GM18519 (cell line): ENCODE results near the gene DYRK1A.
"Not testable (repeated sequence)": the region's sequence is repeated elsewhere in the genome, so short reads cannot be mapped to it uniquely, and the experiment has no call there.

Source experiments
- ATAC-seq: cut with Tn5 transposase; IDR thresholded peaks from one replicate; pipeline ENCODE4 v1.9.1; 2021; ENCODE audit warnings: mild to moderate bottlenecking, moderate library complexity; ENCODE audit not compliant: unreplicated experiment, low FRiP score

Gene DYRK1A

DNA sequence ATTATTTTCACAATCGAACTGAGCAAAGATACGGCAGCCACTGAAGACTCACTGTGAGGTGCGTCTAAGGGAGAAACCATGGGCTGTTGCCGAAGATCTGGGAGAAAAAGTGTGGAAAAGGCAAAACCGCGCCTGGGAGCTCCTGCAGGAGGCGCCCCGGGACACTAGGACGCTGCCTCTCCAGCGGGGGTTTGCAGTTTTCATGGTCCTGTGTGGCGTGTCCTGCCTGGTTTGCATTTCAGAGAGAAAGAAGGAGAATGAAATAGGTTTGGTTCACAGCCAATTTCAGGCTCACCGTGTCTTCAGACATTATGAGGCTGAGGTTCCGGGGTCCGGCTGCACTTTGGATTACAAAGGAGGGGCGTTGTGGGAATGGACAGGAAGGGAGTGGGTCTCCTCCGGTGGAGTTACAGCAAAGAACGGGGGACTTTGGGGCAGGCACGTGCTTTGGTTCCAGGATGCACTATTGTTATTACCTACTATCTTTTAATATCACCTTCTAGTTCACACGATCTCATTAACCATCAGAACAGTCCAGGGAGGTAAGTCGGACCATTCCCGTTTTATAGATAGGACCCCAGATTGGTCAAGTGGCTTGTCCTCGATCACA is 179.8 kb downstream of the DYRK1A start:
- no peak for ATAC-seq

- ATAC-seq, result no peak
These were observed 180.5 kb downstream of the DYRK1A start for GRCh38 chr21:37546949-37547614.

DNA sequence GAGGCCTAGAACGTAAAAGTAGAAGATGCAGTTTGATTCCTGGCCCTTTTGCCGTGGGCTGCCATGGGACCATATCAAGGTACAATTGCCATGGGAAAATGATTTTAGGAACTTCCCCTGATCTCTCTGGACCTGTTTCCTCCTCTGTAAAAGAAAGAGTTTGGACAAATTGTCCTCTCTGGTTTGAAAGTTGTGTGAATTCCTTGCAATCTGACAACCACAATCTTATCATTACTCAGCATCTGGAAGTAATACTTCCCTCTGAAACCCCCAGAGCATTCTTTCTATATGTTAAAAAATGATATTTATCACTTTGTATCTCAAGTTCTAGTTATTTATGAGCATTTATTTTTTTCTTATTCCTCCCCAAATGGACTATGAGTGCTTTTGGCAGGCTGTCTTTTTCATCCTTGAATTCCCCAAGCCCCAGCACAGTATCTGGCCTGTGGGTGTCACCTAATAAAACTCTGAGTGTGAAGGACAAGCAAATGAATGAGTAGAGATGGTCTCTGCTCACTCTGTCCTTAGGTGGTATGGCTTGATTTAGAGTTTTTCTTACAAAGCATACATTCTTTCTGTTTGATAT is 181.1 kb downstream of the DYRK1A start:
- ATAC-seq, result no peak

DNA sequence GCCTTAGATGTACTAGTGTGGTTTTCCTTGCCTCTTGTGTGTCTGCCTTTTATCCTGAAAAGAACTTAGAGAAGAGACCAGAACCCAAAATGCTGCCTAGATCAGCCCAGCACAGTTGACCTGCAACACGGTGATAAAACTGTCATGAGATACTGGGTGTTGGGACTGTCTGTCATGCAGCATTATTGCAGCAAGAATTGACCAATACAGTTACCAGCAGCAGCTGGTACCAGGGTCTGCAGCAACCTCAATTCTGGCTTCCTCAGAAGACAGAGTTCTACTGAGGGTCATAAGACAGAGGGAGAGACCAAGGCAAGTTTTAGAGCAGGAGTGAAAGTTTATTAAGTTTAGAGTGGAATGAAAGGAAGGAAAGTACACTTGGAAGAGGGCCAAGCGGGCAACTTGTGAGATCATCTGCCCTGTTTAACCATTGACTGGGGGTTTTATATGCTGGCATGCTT is 182.0 kb downstream of the DYRK1A start:
- no peak for ATAC-seq

GRCh38 chr21:37549730-37550129 is 183.2 kb downstream of the DYRK1A start:
- not testable (repeated sequence) for ATAC-seq

DNA sequence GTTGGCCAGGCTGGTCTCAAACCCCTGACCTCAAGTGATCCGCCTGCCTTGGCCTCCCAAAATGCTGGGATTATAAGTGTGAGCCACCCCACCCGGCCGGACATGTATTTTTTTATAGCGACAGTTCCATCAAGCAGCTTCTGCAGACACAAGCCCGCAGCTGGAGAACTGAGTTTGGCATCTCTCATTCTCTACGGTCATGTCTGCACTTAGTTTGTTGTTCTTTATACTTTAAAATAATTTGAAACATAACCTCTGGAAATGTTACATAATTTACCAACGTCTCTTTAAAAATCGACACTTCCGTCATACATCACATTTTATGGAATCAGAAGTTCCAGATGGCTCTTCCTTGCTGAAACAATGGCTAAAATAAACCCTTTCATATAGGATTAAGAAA is 183.6 kb downstream of the DYRK1A start:
- ATAC-seq, result no peak

DNA sequence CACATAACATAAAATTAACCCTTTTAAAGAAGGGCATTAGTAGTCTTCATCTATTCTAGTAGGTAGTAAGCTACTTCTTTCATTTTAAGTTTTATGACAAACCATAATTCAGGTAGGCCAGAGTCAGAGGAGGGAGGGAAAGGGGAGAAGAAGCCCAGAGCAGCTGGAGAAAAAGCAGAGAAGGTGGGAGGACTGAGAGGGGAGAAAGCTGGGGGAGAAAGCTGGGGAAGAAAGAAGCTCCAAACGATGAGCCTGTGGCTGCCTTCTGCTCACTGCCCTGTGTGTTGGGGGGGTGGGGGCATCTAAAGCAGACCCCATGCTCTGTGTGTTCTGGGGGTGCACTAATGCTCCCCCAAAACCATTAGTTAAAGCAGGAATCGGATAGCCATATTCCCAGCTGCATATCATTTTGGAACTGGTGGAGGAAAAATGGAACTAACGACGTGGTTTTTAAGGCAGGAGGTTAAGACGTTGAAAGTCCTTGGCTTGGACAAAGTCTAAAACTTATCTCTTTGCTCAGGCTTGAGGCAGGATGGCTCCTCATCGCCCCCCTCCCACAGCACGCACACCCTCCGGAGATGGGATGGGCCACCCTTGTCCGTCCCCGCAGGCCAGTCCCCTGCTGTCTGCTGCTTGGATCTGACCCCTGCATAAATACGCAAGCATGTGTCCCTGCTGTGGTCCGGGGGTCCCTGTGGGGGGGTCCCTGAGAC is 184.2 kb downstream of the DYRK1A start:
- no peak for ATAC-seq

DNA sequence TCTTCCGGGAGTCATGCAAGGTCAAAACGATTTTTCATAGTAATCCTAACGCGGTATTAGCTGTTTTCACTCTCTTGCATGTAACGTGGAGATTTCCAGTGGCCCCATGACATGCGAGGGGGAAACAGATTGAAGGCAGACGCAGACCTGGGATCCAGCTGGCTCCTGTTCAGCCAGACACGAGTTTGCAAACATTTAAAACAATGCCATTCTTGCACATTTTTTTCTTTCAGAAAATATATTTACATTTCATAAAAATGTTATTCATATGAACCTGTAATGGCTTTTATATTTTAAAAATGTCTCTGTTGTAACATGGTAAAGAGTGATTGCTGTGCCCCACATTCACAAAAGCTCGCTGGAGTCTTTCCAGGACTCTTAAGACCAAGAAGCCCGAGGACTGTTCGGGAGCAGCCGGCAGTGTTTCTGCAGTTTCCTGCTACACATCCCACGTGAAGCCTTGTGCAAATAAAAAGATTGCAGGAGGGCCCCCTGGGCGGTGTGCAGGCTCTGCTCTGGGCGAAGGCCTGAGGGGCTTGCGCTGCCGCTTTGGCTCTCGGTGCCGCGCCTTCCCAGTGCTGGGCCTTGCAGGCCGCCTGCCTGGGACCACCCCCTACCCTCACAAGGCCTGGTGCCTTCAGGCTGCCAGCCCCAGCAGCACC is 184.9 kb downstream of the DYRK1A start:
- ATAC-seq, result no peak

DNA sequence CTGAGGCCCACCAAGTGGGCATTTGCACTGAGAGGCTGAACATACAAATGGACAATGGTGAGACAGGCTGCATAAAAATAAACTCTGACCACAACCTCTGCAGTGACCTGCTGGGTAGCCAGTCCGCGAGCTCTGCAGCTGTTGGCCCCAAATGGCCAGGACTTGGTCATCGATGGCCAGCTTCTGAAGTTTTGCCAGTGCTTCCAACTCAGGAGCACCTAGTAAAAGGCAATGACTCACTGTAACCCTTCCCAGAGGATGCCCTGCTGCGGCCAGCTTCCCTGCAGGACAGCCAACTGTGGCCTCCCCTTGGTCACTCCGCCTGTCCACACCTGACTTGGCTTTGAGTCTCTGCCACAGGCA is 185.4 kb downstream of the DYRK1A start:
- ATAC-seq, result no peak

DNA sequence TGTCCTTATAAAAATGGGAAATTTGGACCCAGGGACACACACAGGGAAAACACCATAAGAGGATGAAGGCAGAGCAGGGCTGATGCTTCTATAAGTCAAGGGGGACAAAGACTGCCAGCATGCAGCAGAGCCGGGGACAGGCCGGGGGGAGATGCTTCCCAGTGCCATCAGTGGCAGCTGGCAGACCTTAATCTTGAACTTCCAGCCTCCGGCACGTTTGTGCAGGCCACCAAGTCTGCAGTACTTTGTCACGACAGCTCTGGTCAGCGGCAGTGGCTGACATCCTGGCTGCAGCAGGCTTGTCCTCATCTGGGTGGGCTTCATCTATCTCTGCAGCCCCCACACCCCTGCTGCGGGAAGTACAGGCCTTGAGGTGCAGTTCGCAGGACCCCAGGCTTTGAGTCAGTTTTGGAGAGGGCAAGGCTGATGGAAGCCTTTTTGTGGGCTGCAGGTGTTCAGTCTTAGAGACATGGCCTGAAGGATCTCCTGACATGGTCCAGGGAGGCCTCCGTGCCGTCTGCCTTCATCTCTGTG is 186.0 kb downstream of the DYRK1A start:
- no peak for ATAC-seq

DNA sequence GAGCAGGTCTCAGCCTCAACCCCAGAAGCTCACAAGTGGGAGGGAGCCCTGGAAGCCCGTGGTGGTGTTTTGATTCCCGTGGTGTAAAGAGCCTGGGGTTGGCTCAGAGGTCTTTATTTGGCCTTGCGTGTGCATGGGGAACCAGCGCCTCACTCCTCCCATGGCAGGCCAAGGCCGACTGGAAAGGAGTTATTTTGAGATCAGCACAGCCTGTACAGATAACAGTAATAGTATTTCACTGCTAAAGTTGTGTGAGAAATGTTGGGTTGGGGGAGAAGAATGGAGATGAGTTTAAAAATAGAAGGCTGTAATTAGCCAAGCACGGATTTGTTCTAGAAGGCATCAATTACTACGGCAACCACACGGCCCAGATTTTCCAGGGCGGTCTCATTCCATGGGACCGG is 186.5 kb downstream of the DYRK1A start:
- no peak for ATAC-seq

- no peak for ATAC-seq
These were observed 188.2 kb downstream of the DYRK1A start for GRCh38 chr21:37554661-37555379.

GRCh38 chr21:37555672-37556261 is 189.2 kb downstream of the DYRK1A start:
- ATAC-seq, result no peak

DNA sequence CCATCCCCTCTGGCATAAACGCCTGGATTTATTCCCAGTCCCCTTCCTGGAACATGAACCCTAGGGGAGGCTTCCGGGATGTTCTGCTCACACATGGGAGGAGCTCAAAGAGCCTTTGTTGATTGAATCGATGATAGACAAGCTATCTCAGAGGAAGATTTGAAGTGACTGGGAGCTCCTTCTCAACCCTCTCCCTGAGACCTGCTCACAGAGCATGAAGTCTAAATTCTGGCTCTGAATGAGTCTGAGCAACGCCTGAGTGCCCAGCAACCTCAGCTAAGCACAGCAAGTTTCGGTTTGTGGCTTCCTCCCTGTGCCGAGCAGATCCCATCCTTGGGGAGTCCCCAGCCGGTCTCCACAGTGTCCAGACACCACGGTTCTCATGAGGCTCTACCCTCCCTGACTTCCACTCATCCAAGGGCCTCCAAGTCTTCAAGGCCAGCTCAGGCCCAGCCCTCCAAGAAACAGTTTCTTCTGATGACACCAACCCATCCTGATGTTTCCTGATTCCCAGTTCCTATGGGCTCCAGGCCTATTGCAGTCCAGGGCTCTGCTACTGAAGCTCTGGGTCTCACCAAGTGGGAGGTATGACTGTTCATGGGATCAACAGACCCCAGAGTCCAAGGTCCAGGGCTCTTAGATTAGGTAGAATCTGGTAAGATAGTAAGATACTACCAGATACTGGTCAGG is 190.8 kb downstream of the DYRK1A start:
- ATAC-seq, result peak; percentile 92

- no peak for ATAC-seq
These were observed 192.2 kb downstream of the DYRK1A start for GRCh38 chr21:37558676-37559211.

GRCh38 chr21:37560385-37560784 is 193.8 kb downstream of the DYRK1A start:
- ATAC-seq, result no peak

DNA sequence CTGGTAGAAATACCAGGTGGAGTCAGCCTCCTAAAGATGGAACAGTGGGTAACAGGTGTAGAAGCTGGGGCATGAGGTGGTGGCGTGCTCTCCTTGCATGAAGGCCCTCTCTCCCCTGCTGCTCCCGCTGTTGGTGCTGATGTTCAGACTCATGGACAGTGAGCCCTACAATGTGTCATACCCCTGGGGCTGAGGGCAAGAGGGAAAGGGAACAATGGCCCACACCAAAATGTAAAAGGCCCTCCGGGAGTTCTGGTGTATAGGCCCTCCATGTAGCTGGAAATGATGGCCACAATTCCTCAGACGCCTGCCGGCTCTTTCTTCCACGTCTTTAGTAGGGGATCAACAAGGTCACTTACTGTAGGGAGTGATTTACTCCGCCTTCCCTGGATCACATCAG is 194.9 kb downstream of the DYRK1A start:
- ATAC-seq, result no peak

DNA sequence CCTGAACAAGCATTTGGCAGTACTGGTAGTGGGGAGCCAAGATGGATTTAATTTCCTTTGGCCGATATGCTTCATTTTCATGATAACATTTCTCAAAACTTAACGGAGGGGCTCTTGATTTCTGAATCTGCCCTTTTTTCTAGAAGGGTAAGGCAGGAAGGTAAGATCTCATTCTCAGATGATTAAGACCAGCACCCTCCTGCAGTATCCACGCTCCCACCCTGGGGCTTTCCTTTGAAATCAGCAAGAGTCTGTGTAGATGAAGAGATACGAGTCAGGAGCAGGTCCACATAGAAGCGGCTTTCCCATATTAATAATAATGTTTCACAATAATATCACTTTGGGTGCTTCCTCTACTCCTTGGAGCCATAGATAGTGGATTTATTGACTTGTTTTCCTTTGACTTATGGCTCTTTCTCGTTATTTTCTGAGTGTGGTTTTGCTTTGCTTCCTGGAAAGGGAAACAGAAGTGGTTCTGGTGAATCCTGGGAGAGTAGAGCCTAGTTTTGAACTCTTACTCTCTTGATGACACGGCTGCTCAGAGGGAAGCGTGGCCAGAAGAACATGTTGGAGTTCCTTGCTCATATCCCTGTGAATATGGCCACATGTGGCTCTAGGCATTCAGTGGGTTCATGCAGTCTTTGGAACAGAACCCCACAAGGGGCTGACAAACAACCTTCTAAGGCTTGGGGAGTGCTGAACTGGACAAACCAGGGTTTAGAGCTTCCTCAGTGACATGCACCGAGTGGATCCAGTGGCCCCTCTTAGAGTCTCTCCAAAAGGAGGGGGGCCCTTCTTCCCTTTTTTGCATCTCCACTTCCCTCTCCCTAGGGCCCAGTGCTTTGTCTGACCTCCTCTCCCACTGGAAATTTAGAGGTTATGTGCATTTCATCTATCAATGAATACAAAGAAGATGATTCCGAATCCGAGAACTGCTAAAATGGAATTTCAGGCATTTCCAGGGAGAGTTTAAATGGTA is 195.7 kb downstream of the DYRK1A start:
- ATAC-seq, result no peak
